ENCODE measurements around the gene GSTO1.
"Not testable (repeated sequence)": the region's sequence is repeated elsewhere in the genome, so short reads cannot be mapped to it uniquely, and the experiment has no call there.

GSTO1 gene
- total RNA-seq: 15.3 to 18.8 reads per million in 2 donors

- DNase-seq: peak in 4 of 5 experiments; percentile 15 to 65 (median 44)
Measured at GRCh38 chr10:104254493-104255310, at the start of gene GSTO1. GSTO1 (plus strand) TSS chr10:104254892; CDS start chr10:104254929, 37 bp downstream.

- DNase-seq: no peak
Measured at GRCh38 chr10:104208730-104209129, 46.0 kb upstream of the GSTO1 start.

GRCh38 chr10:104209575-104210198 lies 45.0 kb upstream of the GSTO1 start:
- peak in 3 of 5 experiments; percentile 4 to 22 (median 7) for DNase-seq

GRCh38 chr10:104216631-104217030 lies 38.1 kb upstream of the GSTO1 start:
- DNase-seq: no peak

- DNase-seq: no peak
Measured at GRCh38 chr10:104218751-104219150, 35.9 kb upstream of the GSTO1 start.

- DNase-seq: no peak
Measured at GRCh38 chr10:104220522-104220921, 34.2 kb upstream of the GSTO1 start.

GRCh38 chr10:104223304-104223703 lies 31.4 kb upstream of the GSTO1 start:
- DNase-seq: no peak

GRCh38 chr10:104230490-104230889 lies 24.2 kb upstream of the GSTO1 start:
- DNase-seq: no peak

GRCh38 chr10:104231784-104232612 lies 22.7 kb upstream of the GSTO1 start, which contains the start of gene CFAP43:
CFAP43 (minus strand) TSS chr10:104232364; CDS start chr10:104232246, 118 bp downstream.
- DNase-seq: peak; percentile 98 to 100 (median 99)

GRCh38 chr10:104232613-104233102 lies 22.0 kb upstream of the GSTO1 start:
- no peak for DNase-seq

- DNase-seq: no peak
Measured at GRCh38 chr10:104233817-104234216, 20.9 kb upstream of the GSTO1 start.

- no peak for DNase-seq
Measured at GRCh38 chr10:104234934-104235333, 19.8 kb upstream of the GSTO1 start.

GRCh38 chr10:104235801-104236200 lies 18.9 kb upstream of the GSTO1 start:
- no peak for DNase-seq

GRCh38 chr10:104240078-104240477 lies 14.6 kb upstream of the GSTO1 start:
- no peak for DNase-seq

GRCh38 chr10:104242545-104242944 lies 12.1 kb upstream of the GSTO1 start:
- no peak for DNase-seq

- not testable (repeated sequence) for DNase-seq
Measured at GRCh38 chr10:104243009-104243408, 11.7 kb upstream of the GSTO1 start.

- DNase-seq: no peak
Measured at GRCh38 chr10:104243512-104243911, 11.2 kb upstream of the GSTO1 start.

- DNase-seq: no peak
Measured at GRCh38 chr10:104245066-104245632, 9.5 kb upstream of the GSTO1 start.

GRCh38 chr10:104246976-104247375 lies 7.7 kb upstream of the GSTO1 start:
- DNase-seq: no peak

- no peak for DNase-seq
Measured at GRCh38 chr10:104247513-104248146, 7.1 kb upstream of the GSTO1 start.

- not testable (repeated sequence) for DNase-seq
Measured at GRCh38 chr10:104248931-104249330, 5.8 kb upstream of the GSTO1 start.

GRCh38 chr10:104250371-104250770 lies 4.3 kb upstream of the GSTO1 start:
- no peak for DNase-seq

All from T-helper 2 cell (primary cell).